Left lung (tissue), 10 donors: ENCODE results near the gene UNKL. TPM values are rescaled to one million over a fixed set of nuclear protein-coding genes. Genes with fewer than 3 reads are reported as not detected.
A peak's percentile ranks its signal among the peaks of the same experiment; 100 is the strongest.

Source experiments
- ATAC-seq: fragments of 200-7000 bp; cut with Tn5 transposase; one replicate; pipeline ENCODE4 v1.9.1; 2020; ENCODE audit warnings: moderate library complexity
- DNase-seq, 4 donors: peaks; one replicate each; pipeline ENCODE4 v3.0.0-alpha.2; 2013 to 2020
- H3K27ac ChIP-seq, 2 donors: fragments of 200-600 bp; sonication (generic) in 1 of 2; one replicate each; pipeline versions ENCODE4 v1.5.0 to v1.8.0; 2020 to 2021
- H3K27me3 ChIP-seq, 2 donors: fragments of 200-600 bp; sonication (generic) in 1 of 2; one replicate each; pipeline versions ENCODE4 v1.5.0 to v1.8.0; 2020 to 2021
- H3K36me3 ChIP-seq, 2 donors: fragments of 200-600 bp; sonication (generic) in 1 of 2; one replicate each; pipeline versions ENCODE4 v1.5.0 to v1.8.0; 2020 to 2021
- H3K4me1 ChIP-seq, 2 donors: fragments of 200-600 bp; one replicate each; pipeline ENCODE4 v1.8.0; 2021
- H3K4me3 ChIP-seq, 2 donors: fragments of 200-600 bp; sonication (generic) in 1 of 2; one replicate each; pipeline versions ENCODE4 v1.5.0 to v1.8.0; 2020 to 2021; ENCODE audit warnings: mild to moderate bottlenecking in 1 of 2
- H3K9me3 ChIP-seq, 2 donors: fragments of 200-600 bp; sonication (generic) in 1 of 2; one replicate each; pipeline versions ENCODE4 v1.5.0 to v1.8.0; 2020 to 2021
- CTCF ChIP-seq, 2 donors: fragments of 200-600 bp; sonication (generic) in 1 of 2; IDR thresholded peaks; one replicate each; pipeline versions ENCODE4 v1.5.0 to v1.8.0; 2021; ENCODE audit warnings: antibody characterized with exemption in 2 of 2
- intact Hi-C, 2 donors: fragments of 100-400 bp; cut with DNase I; formaldehyde crosslinking; loops; one replicate each; pipeline versions ENCODE4 v1.11.2 to v1.14.2; 2022
- polyA plus RNA-seq, 6 donors: library from polyadenylated mRNA; unstranded; fragments of 120-200 nt; gene quantifications; one replicate each; pipeline ENCODE4 v1.2.1, GENCODE V29; 2013; ENCODE audit not compliant: insufficient read length in 6 of 6
- total RNA-seq, 2 donors: library from RNA; stranded (reverse); fragmentation: NEBNext Ultra II Directional; extraction: Animal tissue kit (Norgen Biotek cat#: 25700); gene quantifications; one replicate each; pipeline ENCODE4 v1.2.1, GENCODE V29; 2021
- donor health status: DM: no; HTN: yes; CAD: no.
- donor health status: DM: no; HTN: no; CAD: no.

Gene UNKL
- total and polyA plus RNA-seq, 8 donors, result 18.9 to 27.3 (median 20.8) TPM

- ATAC-seq (no peak), DNase-seq (no peak)
- Histone ChIP-seq H3K36me3 (peaks cover 0 to 34% of the 10 kb centered on the region in 2 donors), H3K4me1 (peaks cover 6 to 25% of the 10 kb centered on the region in 2 donors), H3K27ac (peak overlapping the region in 1 of 2 donors; percentile 86), H3K27me3 (no peaks in the 10 kb centered on the region), H3K4me3 (peak overlapping the region in 1 of 2 donors; percentile 67), H3K9me3 (no peaks in the 10 kb centered on the region)
- intact Hi-C loops, result no loop called here
- no peak for TF ChIP-seq CTCF (IDR thresholded peaks at IDR 0.05)
Measured at GRCh38 chr16:1378087-1378803, 36.3 kb downstream of the UNKL start.

GRCh38 chr16:1377406-1378010 is 37.0 kb downstream of the UNKL start:
- Histone ChIP-seq H3K9me3 (no peaks in the 10 kb centered on the region), H3K36me3 (peaks cover 0 to 29% of the 10 kb centered on the region in 2 donors), H3K4me3 (no peak overlapping the region), H3K27ac (no peak overlapping the region), H3K4me1 (peaks cover 6 to 25% of the 10 kb centered on the region in 2 donors), H3K27me3 (no peaks in the 10 kb centered on the region)
- peak in 1 of 4 donors; percentile 67 for DNase-seq
- intact Hi-C loops, result no loop called here
- ATAC-seq, result no peak
- TF ChIP-seq CTCF (IDR thresholded peaks at IDR 0.05), result no peak

GRCh38 chr16:1375741-1376410 is 38.6 kb downstream of the UNKL start:
- DNase-seq (peak in 1 of 4 donors; percentile 54), ATAC-seq (no peak)
- Histone ChIP-seq H3K27me3 (no peaks in the 10 kb centered on the region), H3K9me3 (no peaks in the 10 kb centered on the region), H3K36me3 (peaks cover 0 to 30% of the 10 kb centered on the region in 2 donors), H3K4me1 (peaks cover 6 to 25% of the 10 kb centered on the region in 2 donors), H3K4me3 (no peak overlapping the region), H3K27ac (no peak overlapping the region)
- intact Hi-C loops, result no loop called here
- TF ChIP-seq CTCF (IDR thresholded peaks at IDR 0.05), result no peak

- peaks cover 6 to 25% of the 10 kb centered on the region in 2 donors for H3K4me1 ChIP-seq
- intact Hi-C loops, result no loop called here
Measured at GRCh38 chr16:1375298-1375640, 39.2 kb downstream of the UNKL start.

More at GRCh38 chr16:1375298-1375640, 39.2 kb downstream of the UNKL start:
- ATAC-seq (no peak), DNase-seq (no peak)
- Histone ChIP-seq H3K27me3 (no peaks in the 10 kb centered on the region), H3K9me3 (no peaks in the 10 kb centered on the region), H3K4me3 (no peak overlapping the region), H3K27ac (no peak overlapping the region), H3K36me3 (peaks cover 0 to 36% of the 10 kb centered on the region in 2 donors)
- TF ChIP-seq CTCF (IDR thresholded peaks at IDR 0.05), result no peak
